ENCODE measurements around the gene SKAP1. TPM values are rescaled to one million over a fixed set of nuclear protein-coding genes. Genes with fewer than 3 reads are reported as not detected.

Gene SKAP1
- total and polyA plus RNA-seq, 2 experiments from 2014 or later, result 0.27 TPM; not detected in 1

DNA sequence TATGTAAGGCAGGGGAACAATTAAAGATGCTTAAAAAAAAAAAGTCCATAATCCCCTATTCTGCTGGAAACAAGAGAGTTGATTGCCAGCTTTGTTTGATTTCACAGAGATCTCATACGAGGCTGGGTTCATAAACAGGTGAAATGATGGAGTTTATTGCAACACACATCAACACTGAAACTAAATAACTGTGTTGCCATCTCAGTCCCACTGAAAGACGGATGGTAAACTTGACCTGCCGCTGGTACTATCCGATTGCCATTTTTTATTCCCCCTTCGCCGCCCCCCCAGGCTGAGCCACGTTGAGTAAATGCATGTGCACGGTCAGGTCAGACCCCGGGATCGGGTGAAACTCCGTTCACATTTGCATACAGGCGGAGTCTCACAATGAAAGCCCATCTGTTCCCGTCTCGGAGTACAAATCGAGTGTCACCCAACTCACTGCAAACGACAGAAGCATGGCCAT is 119.2 kb downstream of the SKAP1 start:
- H3K27me3 ChIP-seq (ENCODE audit: insufficient read depth), result no peaks in the 10 kb centered on the region
- no peaks in the 10 kb centered on the region for H3K4me1 ChIP-seq (ENCODE audit: insufficient read depth)
- no peaks in the 10 kb centered on the region for H3K9me3 Mint-ChIP-seq
- no peak overlapping the region for H3K27ac ChIP-seq (ENCODE audit: low read depth)
- H4K20me1 ChIP-seq (replicated peaks; ENCODE audit: insufficient read depth), result no peaks in the 10 kb centered on the region
- ATAC-seq (peak; percentile 77), DNase-seq (ENCODE audit: low spot score) (peak; percentile 39)
- no peak overlapping the region for H3K27ac Mint-ChIP-seq
- no peaks in the 10 kb centered on the region for H3K9me2 ChIP-seq (ENCODE audit: insufficient read depth)
- TF ChIP-seq ETS1 (IDR thresholded peaks at IDR 0.05), result no peak
- no peak for TF ChIP-seq REST (IDR thresholded peaks at IDR 0.05; ENCODE audit: unreplicated experiment)
- no peak for TF ChIP-seq ZNF331 (CRISPR knock-in tag; IDR thresholded peaks at IDR 0.05; ENCODE audit: low read depth)
- TF ChIP-seq NANOG (IDR thresholded peaks at IDR 0.05; ENCODE audit: borderline replicate concordance), result no peak
- no peak for TF ChIP-seq ZNF114 (CRISPR knock-in tag; IDR thresholded peaks at IDR 0.05)
- no peak for TF ChIP-seq JUNB (IDR thresholded peaks at IDR 0.05; ENCODE audit: unreplicated experiment)
- no peak for TF ChIP-seq EZH2phosphoT487 (IDR thresholded peaks at IDR 0.05; ENCODE audit: unreplicated experiment)
- peak overlapping the region; percentile 64 for H3K4me2 ChIP-seq
- H3K79me2 ChIP-seq (replicated peaks; ENCODE audit: insufficient read depth), result no peaks in the 10 kb centered on the region
- no peaks in the 10 kb centered on the region for H3K36me3 ChIP-seq (ENCODE audit: insufficient read depth)
- peak overlapping the region; percentile 53; the same call in 2 of the 3 replicates for H3K4me3 Mint-ChIP-seq
- peaks cover 8% of the 10 kb centered on the region for H3K27me3 Mint-ChIP-seq (ENCODE audit: insufficient read depth, low read depth, poor library complexity)
- peak overlapping the region; percentile 60; the same call in 1 of the 2 replicates for H2AFZ ChIP-seq
- no peaks in the 10 kb centered on the region for H3F3A ChIP-seq (replicated peaks; ENCODE audit: low read depth)
- no peaks in the 10 kb centered on the region for H3K36me3 Mint-ChIP-seq (ENCODE audit: low read depth)
- peaks cover 7% of the 10 kb centered on the region; the same call in 2 of the 3 replicates for H3K4me1 Mint-ChIP-seq
- H3K4me3 ChIP-seq, result peak overlapping the region; percentile 29; the same call in 1 of the 2 replicates

DNA sequence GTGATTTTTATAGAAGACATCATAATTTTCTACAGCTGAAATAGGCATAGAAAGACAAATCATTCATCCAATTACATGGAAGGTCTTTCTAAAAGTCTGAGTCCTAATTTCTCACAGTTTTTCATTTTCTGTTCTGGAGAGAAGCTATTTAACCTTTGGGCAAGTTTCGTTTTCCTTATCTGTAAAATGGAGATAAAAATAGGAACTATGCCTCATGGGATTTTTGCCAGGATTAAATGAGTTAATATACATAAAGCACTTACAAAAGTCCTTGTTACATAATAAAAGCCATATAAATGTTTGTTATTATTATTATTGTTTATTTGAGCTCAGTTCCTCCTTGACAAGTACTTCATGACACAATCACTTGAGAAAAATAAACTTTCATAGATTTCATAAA is 121.4 kb downstream of the SKAP1 start:
- Histone ChIP-seq H2AFZ (no peak overlapping the region), H3K36me3 (ENCODE audit: insufficient read depth) (no peaks in the 10 kb centered on the region), H3F3A (replicated peaks; ENCODE audit: low read depth) (no peaks in the 10 kb centered on the region), H4K20me1 (replicated peaks; ENCODE audit: insufficient read depth) (no peaks in the 10 kb centered on the region), H3K4me3 (no peak overlapping the region), H3K79me2 (replicated peaks; ENCODE audit: insufficient read depth) (no peaks in the 10 kb centered on the region), H3K27ac (ENCODE audit: low read depth) (no peak overlapping the region), H3K9me2 (ENCODE audit: insufficient read depth) (no peaks in the 10 kb centered on the region), H3K4me1 (ENCODE audit: insufficient read depth) (no peaks in the 10 kb centered on the region), H3K4me2 (no peak overlapping the region), H3K27me3 (ENCODE audit: insufficient read depth) (no peaks in the 10 kb centered on the region)
- Mint-ChIP-seq H3K27me3 (ENCODE audit: insufficient read depth, low read depth, poor library complexity) (peaks cover 8% of the 10 kb centered on the region), H3K4me3 (no peak overlapping the region), H3K4me1 (peaks cover 7% of the 10 kb centered on the region; the same call in 2 of the 3 replicates), H3K9me3 (no peaks in the 10 kb centered on the region), H3K36me3 (ENCODE audit: low read depth) (no peaks in the 10 kb centered on the region), H3K27ac (no peak overlapping the region)
- no peak for ATAC-seq
- DNase-seq (ENCODE audit: low spot score), result no peak
- TF ChIP-seq ZNF462 (CRISPR knock-in tag; IDR thresholded peaks at IDR 0.05), result no peak
- TF ChIP-seq POLR2AphosphoS5 (IDR thresholded peaks at IDR 0.05; ENCODE audit: low read depth), result no peak
- TF ChIP-seq ZNF114 (CRISPR knock-in tag; IDR thresholded peaks at IDR 0.05), result no peak
- no peak for TF ChIP-seq EZH2 (IDR thresholded peaks at IDR 0.05; ENCODE audit: low read depth, unreplicated experiment)
- no peak for TF ChIP-seq JUNB (IDR thresholded peaks at IDR 0.05; ENCODE audit: unreplicated experiment)
- no peak for TF ChIP-seq NANOG (IDR thresholded peaks at IDR 0.05; ENCODE audit: borderline replicate concordance)
- no peak for TF ChIP-seq ZNF331 (CRISPR knock-in tag; IDR thresholded peaks at IDR 0.05; ENCODE audit: low read depth)

Data from GM23338 (cell line).